Muscle of back (tissue), 11 donors: ENCODE measurements around the gene NPAS4. TPM values are rescaled to one million over a fixed set of nuclear protein-coding genes. Genes with fewer than 3 reads are reported as not detected.
A peak's percentile ranks its signal among the peaks of the same experiment; 100 is the strongest.
"Not testable (repeated sequence)": the region's sequence is repeated elsewhere in the genome, so short reads cannot be mapped to it uniquely, and the experiment has no call there.

Experiments
- DNase-seq, 3 donors: peaks; one replicate each; pipeline versions ENCODE4 v3.0.0 to v3.0.0-alpha.2; 2013
- polyA plus RNA-seq, 10 donors: library from polyadenylated mRNA; unstranded; fragments of 120-200 nt; gene quantifications; one replicate each; pipeline ENCODE4 v1.2.1, GENCODE V29; 2013; ENCODE audit not compliant: insufficient read length in 10 of 10

The NPAS4 gene
- polyA plus RNA-seq, 10 donors, result 0.05 to 0.58 (median 0.14) TPM

- no peak for DNase-seq
Observed at GRCh38 chr11:66454247-66454646, 33.4 kb downstream of the NPAS4 start.

- no peak for DNase-seq
Observed at GRCh38 chr11:66454828-66455227, 34.0 kb downstream of the NPAS4 start.

- no peak for DNase-seq
Observed at GRCh38 chr11:66457826-66458225, 37.0 kb downstream of the NPAS4 start.

GRCh38 chr11:66459138-66459778, 38.4 kb downstream of the NPAS4 start:
- DNase-seq, result no peak

DNA sequence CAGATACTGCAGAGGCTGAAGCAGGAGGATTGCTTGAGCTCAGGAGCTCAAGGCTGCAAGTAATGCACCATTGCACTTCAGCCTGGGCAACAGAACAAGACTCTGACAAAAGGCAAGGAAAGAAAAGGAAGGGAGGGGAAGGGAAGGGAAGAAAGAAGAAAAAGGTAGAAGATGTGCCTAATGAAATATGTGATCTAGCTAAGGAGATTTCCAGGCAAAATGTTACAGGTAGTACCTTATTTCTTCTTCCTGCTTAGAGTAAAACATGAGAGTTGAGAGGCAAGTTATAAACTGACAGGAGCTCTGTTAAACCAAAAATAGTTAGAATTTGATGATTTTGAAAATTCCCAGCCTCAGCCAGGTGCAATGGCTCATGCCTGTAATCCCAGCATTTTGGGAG, 41.2 kb downstream of the NPAS4 start:
- no peak for DNase-seq

DNA sequence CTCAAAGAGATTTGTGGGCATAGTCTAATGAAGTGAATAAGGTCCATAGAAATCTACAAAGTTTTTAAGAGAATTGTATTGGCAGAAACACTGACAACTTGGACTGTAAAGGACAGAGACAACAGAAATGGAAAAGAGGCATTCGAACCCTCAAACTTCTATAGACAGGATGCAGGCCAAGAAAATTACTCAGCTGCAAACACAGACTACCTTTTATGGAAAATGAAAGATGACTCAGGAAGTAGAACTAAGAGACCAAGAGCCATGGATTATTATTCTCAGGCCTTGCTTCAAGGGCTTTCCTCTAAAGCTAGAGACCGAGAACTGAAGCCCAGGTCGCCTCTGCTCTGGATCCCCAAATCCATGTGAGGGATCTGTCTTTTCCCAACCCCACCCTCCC, 42.1 kb downstream of the NPAS4 start:
- no peak for DNase-seq

GRCh38 chr11:66464116-66464515, 43.3 kb downstream of the NPAS4 start:
- DNase-seq, result not testable (repeated sequence)

GRCh38 chr11:66464916-66465315, 44.1 kb downstream of the NPAS4 start:
- DNase-seq, result no peak

- peak in 1 of 3 donors; percentile 43 for DNase-seq
Observed at GRCh38 chr11:66465373-66466224, 44.8 kb downstream of the NPAS4 start.

GRCh38 chr11:66466225-66467033, 45.6 kb downstream of the NPAS4 start, which contains the start of gene PELI3:
PELI3 (plus strand) TSS chr11:66466905; CDS start chr11:66468129, 1,224 bp downstream.
- peak; percentile 92 to 97 (median 96) for DNase-seq

DNA sequence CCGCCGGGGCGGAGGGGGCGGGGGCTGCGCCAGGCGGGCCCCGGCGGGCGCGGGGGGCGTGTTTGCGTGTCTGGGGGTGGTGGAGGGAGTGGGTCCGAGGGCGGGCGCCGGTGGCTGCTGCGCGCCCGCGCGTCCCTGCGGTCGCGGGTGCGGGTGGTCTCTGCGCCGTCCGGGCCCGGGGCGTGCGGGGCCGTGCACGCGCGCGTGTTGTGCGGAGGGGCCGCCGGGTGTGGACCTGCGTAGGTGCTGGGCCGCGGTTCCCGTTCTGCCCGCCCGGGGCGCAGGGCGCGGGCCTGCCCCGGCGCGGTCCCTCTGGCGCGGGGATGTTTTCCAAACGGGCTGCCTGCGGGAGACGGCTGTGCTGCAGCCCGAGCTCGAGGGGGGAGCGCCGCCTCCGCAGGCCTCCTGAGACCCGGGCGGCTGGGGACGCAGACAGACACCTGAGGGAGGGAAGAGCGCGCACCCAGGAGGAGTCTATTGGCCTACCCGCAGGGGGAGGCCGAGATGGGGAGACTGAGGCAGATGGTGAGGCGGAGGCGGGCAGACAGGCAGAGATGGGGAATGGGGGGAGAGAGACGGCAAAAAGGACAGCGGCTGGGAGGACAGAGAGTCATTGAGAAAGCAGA, 46.3 kb downstream of the NPAS4 start:
- peak in 1 of 3 donors; percentile 59 for DNase-seq

DNA sequence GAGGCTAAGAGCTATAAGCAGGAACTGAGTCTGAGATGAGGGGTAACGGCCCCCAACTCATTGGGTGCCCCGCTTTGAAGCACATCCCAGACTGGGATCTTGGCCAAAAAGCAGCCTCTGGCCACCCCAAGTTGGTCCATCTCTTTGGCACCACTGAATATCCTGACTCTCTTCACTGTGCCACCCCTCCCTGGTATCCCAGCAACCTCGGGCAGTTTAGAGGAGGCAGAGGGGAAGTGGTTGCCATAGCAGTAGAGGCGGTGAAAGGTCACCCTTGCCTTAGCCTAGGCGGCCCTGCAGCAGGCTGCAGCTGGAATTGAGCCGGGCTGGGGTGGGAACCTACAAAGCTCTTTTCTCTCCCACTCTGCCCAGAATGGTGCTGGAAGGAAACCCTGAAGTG, 46.9 kb downstream of the NPAS4 start:
- DNase-seq, result peak in 1 of 3 donors; percentile 41

- no peak for DNase-seq
Observed at GRCh38 chr11:66468691-66469090, 47.9 kb downstream of the NPAS4 start.

DNA sequence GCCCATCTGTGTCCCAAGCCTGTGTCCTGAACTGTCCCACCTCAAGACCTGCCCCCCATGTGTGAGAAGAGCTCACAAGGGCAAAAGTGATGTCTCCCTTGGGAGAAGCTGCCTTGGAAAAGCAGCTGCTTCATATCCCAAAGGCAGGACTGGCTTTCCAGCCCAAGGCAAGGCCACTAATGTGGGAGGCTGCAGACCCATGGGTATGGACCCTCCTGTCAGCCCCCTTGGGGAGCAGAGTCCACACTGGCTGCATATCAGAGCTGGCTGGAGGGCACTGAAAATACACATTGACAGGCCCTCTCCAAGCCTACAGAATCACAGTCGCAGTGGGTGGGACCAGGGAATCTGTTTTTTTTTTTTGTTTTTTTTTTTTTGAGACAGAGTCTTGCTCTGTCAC, 48.6 kb downstream of the NPAS4 start:
- DNase-seq, result no peak

DNA sequence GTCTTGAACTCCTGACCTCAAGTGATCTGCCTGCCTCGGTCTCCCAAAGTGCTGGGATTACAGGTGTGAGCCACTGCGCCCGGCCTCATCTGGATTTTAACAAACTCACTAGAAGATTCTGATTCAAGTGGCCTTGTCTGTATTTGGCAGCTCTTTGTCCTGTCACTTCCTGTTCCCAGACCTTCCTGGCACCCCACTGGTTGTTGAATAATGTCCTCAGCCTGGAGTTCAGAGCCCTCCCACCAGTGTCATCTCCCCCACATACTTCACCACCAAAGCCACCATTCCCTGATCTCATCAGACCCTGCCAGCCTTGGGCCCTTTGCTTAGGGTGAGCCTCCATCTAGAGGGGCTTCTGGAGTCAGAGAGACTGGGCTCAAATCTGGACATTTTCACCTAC, 49.2 kb downstream of the NPAS4 start:
- no peak for DNase-seq

DNA sequence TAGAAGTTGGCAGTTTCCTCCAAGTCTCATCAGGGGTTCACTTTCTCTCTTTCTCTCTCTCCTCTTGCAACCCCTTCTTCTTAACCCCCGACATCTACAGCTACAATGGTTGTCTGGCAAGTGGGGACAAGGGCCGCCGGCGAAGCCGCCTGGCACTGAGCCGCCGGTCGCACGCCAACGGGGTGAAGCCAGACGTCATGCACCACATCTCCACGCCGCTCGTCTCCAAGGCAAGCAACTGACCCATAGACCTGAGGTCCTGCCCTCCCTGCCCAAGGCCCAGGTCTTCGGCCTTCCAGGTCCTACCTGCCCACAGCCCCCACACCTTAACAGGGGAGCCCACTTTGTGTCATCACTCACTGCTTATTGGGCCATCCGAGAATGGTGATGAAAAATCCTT, 50.3 kb downstream of the NPAS4 start:
- no peak for DNase-seq

DNA sequence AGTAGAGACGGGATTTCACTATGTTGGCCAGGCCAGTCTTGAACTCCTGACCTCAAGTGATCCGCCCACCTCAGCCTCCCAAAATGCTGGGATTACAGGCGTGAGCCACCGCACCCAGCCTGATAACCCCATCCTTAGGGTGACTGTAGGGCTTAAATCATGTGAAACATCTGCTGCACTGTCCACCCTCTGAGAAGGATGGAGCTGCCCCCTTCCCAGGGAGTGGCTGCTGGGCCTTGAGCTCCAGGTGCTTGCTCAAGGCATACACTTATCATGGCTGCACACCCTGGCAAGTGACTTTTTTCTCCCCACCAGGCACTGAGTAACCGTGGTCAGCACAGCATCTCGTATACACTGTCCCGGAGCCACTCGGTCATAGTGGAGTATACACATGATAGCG, 51.2 kb downstream of the NPAS4 start:
- no peak for DNase-seq

GRCh38 chr11:66473167-66473566, 52.3 kb downstream of the NPAS4 start:
- no peak for DNase-seq

- no peak for DNase-seq
Observed at GRCh38 chr11:66473608-66474515, 53.0 kb downstream of the NPAS4 start.

DNA sequence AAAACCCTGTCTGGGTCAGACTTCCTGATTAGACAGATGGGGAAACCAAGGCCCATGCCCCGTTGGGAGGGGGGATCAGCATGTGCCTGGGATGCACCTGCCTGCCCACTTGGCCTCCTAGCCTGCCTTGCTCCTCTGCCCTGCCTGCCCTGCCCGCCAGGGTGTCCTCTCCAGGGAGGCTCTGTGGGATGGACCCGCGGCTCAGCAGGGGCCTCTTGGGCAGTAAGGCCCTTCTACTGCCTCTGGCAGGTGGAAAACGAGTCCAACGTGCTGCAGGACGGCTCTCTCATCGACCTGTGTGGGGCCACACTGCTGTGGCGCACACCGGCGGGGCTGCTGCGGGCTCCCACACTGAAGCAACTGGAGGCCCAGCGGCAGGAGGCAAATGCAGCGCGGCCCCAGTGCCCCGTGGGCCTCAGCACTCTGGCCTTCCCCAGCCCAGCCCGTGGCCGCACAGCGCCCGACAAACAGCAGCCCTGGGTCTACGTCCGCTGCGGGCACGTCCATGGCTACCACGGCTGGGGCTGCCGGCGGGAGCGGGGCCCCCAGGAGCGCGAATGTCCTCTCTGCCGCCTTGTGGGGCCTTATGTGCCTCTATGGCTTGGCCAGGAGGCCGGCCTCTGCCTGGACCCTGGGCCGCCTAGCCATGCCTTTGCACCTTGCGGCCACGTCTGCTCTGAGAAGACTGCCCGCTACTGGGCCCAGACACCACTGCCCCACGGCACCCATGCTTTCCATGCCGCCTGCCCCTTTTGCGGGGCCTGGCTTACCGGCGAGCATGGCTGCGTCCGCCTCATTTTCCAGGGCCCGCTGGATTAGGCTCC, 54.7 kb downstream of the NPAS4 start:
- DNase-seq, result no peak
